NCI-H2196 treated with DMSO at 0.1 percent for 48 hours (cell line): Measurements from ENCODE around the gene SCNN1B.
A peak's percentile ranks its signal among the peaks of the same experiment; 100 is the strongest.

ENCODE experiments used
- DNase-seq: peaks from one replicate; lab custom pipeline; 2025; ENCODE audit not compliant: unreplicated experiment; lab: John Stamatoyannopoulos, UW

SCNN1B gene

GRCh38 chr16:23406024-23406423 lies 103.9 kb downstream of the SCNN1B start:
- no peak for DNase-seq

- DNase-seq = no peak
These were observed 104.6 kb downstream of the SCNN1B start for GRCh38 chr16:23406546-23407240.

DNA sequence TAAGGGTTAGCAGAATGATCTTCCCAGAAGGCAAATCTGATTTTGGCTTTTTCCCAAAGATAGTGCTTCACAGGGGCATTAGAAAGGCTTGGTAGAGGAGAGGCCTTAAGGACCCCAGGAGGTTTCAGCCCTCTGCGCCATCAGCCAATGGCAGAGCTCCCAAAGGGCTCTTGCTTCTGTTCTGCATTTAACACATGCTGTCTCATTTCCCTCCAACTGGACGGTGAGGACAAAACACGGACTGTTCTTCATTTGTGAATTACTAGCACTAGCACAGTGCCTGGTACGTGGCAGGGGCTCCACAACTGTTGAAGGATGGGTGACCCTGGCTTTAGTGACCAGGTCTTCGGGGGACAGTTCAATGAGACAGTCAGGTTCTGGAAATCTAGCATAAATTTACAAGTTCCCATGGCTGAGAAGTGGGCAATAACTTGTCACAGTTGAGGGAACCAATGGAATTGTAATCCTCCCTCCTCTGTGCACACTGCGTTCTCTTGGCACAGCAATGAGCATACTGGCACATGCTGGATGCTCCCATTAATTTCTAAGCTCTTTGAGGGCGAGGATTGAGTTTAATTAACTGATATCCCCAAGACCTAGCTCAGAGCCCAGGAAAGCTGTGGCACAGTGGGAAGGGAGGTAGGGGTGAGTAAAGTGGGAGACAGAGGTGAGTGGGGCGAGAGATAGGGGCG lies 105.5 kb downstream of the SCNN1B start:
- DNase-seq = no peak

DNA sequence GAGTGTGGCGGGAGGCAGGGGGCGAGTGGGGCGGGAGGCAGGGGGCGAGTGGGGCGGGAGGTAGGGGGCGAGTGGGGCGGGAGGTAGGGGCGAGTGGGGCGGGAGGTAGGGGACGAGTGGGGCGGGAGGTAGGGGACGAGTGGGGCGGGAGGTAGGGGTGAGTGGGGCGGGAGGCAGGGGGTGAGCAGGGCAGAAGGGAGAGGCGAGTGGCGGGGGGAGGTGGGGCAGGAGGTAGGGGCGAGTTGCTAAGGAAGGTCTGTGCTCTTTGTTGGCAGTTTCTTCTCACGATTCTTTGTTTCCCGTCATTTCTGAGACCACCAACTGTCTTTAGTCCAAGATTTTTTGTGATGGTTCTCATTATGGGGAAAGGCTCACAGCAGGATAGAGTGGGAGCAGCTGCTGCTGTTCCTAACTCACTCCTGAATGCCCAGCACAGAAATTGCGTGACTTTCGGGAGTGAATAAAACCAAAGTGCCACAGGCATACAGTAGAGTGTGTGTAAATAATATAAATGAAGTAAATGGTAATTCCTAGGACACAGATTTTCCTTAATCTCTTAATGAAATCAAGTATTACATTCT lies 106.2 kb downstream of the SCNN1B start:
- no peak for DNase-seq

GRCh38 chr16:23408823-23409298 lies 106.8 kb downstream of the SCNN1B start:
- peak; percentile 45 for DNase-seq

DNA sequence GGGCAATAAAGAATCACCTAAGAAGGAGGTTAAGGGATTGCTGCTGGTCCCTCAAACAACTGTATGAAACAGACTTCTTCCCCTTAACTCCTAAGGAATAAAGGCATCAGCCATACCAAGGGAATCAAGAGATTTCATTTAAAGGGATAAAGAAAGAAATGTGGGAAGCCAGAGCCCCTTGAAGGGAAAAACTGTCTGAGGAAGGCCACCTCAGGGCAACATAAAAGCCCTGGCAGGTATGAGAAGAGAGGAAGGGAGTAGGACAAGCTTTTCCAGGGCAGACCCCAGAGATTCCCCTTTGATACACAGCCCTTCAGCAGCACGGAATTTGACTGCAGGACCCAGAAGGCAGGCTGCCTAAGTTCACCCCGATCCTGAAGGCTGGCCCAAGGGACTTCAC lies 107.4 kb downstream of the SCNN1B start:
- no peak for DNase-seq

- no peak for DNase-seq
These were observed 108.1 kb downstream of the SCNN1B start for GRCh38 chr16:23410176-23410575.

GRCh38 chr16:23414731-23415130 lies 112.6 kb downstream of the SCNN1B start:
- no peak for DNase-seq

GRCh38 chr16:23416816-23417215 lies 114.7 kb downstream of the SCNN1B start:
- no peak for DNase-seq

DNA sequence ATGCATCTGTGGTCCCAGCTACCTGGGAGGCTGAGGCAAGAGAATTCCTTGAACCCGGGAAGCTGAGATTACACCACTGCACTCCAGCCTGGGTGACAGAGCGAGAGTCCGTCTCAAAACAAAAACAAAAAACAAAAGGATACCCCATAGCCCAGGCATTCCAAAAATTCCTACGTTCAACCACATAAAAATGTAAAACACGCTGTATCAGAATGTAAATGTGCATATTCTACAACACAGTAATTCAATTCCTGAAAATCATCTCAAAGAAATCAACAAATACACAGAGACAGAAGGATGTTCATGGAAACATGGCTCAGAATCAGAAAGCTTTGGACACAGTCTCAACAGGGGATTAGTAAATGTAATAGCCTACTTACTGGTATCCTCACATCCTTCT lies 117.9 kb downstream of the SCNN1B start:
- DNase-seq = no peak

GRCh38 chr16:23423496-23424049 lies 121.5 kb downstream of the SCNN1B start:
- peak; percentile 44 for DNase-seq

GRCh38 chr16:23424292-23424958 lies 122.3 kb downstream of the SCNN1B start:
- peak; percentile 66 for DNase-seq

DNA sequence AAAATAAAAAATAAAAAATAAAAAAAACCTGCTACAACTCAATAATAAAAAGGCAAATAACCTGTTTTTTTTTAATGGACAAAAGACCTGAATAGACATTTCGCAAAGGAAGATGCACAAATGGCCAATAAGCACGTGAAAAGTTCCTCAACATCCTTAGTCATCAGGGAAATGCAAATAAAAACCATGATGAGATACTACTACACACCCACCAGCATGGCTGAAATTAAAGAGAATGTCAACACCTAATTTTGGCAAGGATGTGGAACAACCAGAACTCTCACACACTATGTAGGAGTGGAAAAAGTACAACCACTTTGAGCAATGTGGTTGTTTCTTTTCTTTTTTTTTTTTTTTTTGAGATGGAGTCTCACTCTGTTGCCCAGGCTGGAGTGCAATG lies 126.2 kb downstream of the SCNN1B start:
- no peak for DNase-seq
